Right lobe of liver (tissue), 4 donors: ENCODE measurements around the gene COPA.

Experiments
- POLR2A ChIP-seq: fragments of 450-650 bp; IDR thresholded peaks from one replicate; pipeline ENCODE4 v1.6.1; 2017; ENCODE audit warnings: antibody characterized with exemption, mild to moderate bottlenecking
- TF ChIP-seq, protein P1 (sequence below), 4 donors: fragments of 200-600 bp in 3 of 4; fragments of 450-650 bp in 1 of 4; IDR thresholded peaks; one replicate each; pipeline versions ENCODE4 v1.5.1 to v1.8.0; 2016 to 2022; ENCODE audit warnings: antibody characterized with exemption in 4 of 4, mild to moderate bottlenecking in 2 of 4
- donor health status: DM: no; HTN: no; CAD: no.
- donor health status: DM: no; HTN: no; CAD: no.
- donor health status: DM: no; HTN: yes; CAD: no.

DNA sequence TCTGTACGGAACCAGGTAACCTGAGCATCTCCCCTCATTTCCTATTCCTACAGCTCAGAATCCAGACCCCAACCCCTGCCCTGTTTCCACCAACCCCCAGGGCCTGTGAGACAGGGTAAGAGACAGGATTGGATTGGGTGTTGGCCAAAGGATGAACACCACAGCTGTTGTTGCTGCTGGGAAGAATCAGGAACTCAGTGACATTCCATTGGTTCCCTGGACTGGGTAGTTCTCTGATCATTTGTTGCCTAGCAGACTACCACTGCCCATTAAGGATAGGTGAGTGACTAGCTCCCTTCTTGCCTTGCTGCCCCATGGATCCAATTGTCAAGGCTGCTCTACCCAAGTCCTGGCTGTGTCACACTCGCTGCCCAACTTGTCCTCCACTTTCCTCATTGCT is 10.2 kb upstream of the COPA start:
- TF ChIP-seq, protein P1, sequence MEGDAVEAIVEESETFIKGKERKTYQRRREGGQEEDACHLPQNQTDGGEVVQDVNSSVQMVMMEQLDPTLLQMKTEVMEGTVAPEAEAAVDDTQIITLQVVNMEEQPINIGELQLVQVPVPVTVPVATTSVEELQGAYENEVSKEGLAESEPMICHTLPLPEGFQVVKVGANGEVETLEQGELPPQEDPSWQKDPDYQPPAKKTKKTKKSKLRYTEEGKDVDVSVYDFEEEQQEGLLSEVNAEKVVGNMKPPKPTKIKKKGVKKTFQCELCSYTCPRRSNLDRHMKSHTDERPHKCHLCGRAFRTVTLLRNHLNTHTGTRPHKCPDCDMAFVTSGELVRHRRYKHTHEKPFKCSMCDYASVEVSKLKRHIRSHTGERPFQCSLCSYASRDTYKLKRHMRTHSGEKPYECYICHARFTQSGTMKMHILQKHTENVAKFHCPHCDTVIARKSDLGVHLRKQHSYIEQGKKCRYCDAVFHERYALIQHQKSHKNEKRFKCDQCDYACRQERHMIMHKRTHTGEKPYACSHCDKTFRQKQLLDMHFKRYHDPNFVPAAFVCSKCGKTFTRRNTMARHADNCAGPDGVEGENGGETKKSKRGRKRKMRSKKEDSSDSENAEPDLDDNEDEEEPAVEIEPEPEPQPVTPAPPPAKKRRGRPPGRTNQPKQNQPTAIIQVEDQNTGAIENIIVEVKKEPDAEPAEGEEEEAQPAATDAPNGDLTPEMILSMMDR (IDR thresholded peaks at IDR 0.05), result no peak
- TF ChIP-seq POLR2A, result no peak
